GM18520 (cell line): Measurements from ENCODE around the gene SAMSN1.
A peak's percentile ranks its signal among the peaks of the same experiment; 100 is the strongest.
"Not testable (repeated sequence)": the region's sequence is repeated elsewhere in the genome, so short reads cannot be mapped to it uniquely, and the experiment has no call there.

Source experiments
- ATAC-seq: cut with Tn5 transposase; IDR thresholded peaks from one replicate; pipeline ENCODE4 v1.9.1; 2021; ENCODE audit not compliant: unreplicated experiment

SAMSN1 gene

DNA sequence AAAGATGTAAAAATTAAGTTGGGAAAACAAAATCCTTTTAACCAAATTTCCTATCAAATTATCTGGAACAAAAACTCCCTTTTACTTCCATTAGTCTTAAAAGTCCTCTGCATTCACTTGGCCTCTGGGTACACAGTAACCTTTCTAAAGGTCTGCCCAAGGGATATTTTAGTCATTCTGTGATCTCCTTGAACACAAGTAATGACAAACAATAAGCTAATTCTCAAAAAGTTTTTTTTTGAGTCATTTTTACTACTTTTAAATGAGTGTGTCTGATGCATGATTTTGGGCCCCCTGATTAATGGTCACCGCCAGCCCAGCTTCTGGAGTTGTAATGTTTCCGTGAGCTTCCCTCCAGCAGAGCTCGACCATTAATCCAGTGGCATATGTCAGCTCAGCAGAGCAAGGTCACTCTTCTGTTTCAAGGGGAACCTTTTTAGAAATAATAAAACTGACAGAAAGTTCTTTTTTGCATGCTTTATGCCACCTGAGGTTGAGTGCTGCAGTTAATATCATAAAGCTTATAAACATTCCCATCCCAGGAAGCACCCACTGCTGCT lies 14.3 kb downstream of the SAMSN1 start:
- ATAC-seq = no peak

DNA sequence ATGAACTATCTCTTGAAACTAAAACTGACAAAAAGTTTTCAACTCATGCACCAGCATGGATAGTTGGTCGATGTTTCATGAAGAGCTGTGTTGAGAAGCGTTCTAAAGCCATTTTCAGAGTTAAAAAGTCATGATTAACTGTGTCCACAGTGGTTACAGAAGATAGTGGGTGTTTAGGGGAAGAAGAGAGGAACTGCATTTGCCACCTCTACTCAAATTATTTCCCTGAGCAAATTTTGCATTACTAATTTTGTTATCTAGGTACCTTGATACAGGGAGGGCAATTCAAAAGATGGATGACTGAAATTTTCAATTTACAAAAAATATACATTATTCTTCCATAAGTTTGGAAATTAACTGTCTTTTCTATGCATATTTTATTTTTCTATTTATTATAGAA lies 15.5 kb downstream of the SAMSN1 start:
- no peak for ATAC-seq

DNA sequence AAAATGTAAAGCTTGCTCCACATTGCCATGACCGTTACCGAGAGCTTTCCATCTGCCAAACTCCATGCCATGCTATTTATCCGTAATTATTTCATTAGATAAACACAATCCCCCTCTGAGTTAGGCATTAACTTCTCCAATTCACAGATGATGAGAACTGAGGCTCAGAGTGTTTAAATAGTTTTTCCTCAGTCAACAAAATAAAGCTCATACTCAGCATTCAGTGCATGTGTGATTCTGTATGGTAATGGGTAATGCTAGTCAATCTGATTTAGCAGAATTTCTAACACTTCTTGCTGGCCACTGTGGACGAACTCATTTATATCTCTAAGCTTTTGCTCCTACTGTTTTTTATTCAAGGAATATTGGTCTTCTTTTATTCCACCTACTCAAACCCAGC lies 17.3 kb downstream of the SAMSN1 start:
- no peak for ATAC-seq

DNA sequence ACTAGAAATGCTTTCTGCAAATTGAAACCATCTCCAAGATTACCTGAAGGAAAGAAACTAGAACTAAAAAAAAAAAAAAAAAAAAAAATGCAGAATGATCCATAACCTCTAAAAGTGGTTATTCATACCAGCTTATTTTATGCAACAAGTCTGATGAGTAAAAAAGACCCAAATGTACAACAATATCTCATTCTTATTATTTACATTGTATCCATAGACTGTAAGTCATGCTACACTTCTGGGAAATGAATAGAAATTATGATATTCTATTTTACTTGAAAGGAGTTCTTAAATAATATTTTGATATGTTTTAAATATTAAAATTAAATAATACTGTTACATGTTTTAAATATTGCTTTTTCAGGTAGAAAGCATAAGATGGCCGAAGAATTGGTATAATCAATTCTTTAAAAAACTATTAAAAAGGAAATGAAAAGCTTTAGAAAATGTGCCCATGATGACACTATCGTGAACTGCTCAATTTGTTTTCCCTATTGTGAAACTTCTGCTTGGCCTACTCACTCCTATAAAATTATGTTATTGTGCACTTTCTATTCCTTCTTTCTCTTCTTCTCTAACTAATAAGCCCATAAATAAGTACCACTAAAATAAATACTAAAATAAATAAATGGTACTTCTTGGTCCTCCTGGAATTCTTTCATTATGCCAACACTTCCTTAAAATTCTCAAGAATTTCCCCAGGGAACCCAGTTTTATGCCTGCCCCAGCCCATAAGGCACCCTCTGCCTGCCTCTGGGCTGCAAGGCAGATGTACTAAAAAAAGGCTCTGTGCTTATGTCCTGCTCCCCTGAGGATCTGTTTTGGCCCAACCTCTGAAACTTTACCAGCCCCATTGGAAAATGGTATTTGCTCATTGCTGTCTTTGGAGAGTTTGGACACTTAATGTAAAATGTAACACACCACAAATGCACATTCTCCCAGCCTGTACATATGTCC lies 18.1 kb downstream of the SAMSN1 start:
- no peak for ATAC-seq

DNA sequence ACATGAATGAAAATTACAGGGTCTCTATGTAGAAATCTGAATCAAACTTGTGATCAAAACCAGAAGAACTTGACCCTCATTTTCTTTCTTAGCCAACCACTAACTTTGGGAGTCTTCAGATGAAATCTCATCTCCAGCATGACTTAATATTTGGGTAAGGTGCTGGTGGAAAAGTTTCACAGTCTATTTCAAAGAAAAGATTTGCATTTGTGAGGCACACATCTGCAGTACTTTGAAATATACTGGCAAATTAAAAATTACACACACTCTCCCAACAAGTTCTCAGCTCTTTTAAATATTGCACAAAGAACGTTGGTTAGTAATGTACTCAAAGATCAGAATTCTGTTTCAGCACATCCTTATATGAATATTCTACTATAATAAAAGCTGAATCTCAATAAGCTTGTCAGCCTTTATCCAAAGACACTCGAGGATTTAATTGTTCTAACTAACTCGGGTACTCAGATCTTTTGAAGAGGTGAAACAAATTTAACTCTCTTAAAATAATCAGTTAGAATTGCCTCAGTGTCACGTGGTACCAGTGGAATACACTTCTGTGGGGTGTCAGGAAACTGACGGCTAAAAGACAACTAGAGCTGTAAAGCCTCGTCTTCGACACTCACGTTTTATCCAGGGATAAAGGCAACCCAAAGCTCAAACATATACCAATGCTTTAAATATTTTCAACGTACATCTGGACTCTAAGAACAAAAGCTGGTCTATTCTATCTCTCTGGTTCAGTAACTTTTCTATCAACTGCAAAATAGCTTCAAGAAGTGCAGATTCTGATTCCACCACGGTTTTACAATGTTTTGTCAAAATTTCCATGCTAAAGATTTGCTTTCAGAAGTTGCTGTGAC lies 19.0 kb downstream of the SAMSN1 start:
- no peak for ATAC-seq

DNA sequence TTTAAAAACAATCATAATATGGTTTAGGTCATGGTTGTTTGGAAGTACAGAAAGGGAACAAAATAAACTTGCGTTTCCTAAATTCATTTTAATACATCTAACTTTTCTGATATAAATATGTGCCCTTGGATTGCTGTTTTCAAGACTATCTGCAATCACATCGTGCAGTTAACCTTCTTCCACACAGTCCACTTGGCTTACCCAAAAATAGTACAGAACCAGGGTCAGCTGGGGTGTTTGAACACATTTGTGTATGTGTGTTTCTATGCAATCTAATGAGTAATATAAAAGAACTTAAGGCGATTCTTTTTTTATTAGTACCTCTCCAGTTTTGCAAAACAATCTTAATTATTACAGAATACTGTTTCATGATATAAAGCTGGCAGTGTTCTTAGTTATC lies 19.9 kb downstream of the SAMSN1 start:
- no peak for ATAC-seq

DNA sequence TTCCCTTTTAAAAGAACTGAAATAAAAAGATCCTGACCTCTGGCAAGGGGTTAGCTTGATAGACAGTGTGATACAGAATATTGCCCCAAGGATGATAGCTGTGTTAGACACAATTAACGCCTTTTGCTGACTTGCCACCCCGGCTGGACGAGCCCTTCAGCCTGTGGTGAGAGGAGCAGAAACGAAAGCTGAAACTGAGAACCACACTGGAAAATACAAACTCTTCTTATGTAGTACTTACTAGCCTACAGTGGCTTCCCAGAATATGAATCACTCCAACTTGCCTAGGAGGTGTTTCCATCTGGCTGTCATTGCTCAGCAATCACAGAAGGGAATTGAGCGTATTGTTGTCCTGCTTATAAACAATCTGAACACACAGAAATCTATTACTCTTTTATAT lies 22.9 kb downstream of the SAMSN1 start:
- ATAC-seq = peak; percentile 62

DNA sequence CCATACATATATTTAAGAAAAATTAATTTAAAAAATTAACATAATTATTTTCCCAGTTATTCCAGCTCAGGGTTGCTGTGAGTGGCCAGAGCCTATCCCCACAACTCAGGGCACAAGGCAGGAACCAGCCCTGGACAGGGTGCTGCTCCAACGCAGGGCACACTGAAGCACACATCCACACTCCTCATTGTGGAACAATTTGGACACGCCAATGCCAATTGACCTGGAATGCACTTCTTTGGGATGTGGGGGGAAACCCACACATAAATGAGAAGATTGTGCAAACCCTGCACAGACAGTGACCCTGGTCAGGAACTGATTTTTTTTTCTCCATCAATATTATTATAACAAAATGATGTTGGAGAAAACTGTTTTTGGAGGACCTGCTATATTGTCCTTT lies 23.4 kb downstream of the SAMSN1 start:
- ATAC-seq = no peak

DNA sequence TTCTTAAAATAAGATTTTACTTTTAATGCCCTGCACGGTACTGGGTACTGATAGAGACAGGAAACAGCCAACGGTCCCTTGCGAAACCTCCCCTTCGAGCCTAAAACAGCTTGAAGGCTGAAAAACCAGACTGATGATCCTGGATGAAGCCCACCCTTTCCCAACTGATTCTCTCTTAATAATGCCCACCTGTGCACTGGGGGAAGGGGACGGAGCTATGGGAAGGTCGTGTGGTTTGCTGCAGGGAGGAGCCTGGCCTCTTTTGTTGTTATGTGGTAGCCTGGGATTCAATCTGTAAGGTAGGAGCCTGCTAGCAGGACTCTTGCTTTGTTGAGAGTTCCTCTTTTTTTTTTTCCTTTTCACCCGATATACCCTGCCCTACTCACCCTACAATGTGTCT lies 25.6 kb downstream of the SAMSN1 start:
- no peak for ATAC-seq

DNA sequence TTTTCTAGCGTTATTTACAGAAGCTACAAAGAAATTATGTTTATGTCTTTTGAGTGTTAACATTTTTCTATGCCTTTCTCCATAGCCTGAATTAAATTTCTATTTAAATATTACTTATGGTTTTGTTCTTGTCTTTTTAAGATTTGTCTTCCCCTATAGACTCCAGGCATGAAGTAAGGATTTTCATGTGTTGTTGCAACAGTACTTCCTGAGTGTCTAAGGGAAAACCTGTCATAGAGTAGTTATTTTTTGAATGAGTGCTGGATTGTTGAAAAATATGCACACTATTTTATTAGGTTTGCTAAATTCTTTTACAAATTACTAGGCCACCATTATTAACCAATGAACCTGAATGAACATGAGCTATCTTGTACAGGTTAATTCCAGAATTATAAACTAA lies 27.1 kb downstream of the SAMSN1 start:
- ATAC-seq = no peak

DNA sequence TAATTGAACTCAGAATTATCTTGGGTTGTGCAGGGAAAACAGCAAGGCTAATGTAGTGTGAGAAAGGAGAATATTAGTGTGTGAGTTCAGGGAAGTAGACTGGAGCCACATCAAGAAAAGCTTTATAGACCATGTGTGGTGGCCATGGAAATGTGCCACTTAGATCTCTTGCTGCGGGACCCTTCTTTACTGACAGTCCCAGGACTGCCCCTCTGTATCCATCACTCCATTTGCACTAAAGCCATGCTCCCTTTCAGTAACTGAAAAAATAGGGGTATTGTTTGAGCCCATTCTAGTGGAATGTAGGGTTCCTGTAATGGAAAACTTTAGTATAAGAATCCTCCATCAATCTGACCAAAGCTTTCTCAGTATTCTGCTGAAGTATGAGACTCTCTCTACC lies 32.3 kb downstream of the SAMSN1 start:
- ATAC-seq = no peak

DNA sequence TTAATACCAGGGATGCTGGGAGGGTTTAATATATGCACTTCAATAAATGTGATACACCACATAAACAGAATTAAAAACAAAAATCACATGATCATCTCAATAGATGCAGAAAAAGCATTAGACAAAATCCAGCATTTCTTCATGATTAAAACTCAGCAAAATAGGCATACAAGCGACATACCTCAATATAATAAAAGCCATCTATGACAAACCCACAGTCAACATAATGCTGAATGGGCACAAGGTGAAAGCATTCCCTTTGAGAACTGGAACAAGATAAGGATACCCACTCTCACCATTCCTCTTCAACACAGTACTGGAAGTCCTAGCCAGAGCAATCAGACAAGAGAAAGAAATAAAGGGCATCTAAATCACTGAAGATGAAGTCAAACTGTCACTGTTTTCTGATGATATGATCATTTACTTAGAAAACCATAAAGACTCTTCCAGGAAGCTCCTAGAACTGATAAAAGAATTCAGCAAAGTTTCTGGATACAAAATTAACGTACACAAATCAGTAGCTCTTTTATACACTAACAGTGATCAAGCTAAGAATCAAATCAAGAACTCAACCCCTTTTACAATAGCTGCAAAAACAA lies 39.2 kb downstream of the SAMSN1 start:
- not testable (repeated sequence) for ATAC-seq

DNA sequence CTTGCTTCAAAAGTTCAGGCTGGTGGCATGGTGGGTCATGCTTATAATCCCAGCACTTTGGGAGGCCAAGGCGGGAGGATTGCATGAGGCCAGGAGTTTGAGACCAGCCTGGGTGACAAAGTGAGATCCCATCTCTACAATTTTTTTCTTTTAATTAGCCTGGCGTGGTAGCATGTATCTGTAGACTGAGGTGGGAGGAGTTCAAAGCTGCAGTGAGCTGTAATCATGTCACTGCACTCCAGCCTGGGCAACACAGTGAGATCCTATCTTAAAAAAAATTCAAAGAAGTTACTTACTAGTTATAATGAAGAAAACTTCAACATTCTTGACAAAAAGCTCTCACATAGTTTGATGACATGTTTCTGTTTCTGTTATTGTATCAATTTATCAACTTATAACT lies 45.2 kb downstream of the SAMSN1 start:
- ATAC-seq = no peak

DNA sequence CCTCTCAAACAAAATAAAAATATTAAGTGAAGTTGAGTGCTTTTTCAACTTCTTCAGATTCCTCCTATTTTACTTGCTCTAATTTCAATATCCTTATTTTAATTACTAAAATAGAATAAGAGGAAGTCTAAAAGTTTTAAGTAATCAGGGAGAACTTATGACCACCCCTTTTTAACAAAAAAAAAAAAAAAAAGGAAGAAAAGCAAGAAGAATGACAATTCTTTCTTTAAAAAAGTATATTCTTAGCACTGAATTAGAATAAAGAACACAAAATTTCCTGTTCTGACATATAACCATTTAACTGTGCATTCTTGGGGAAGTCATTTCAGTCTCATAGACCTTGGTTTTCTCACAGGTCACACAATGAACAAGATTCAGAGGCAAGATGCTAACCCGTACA lies 46.8 kb downstream of the SAMSN1 start:
- no peak for ATAC-seq

DNA sequence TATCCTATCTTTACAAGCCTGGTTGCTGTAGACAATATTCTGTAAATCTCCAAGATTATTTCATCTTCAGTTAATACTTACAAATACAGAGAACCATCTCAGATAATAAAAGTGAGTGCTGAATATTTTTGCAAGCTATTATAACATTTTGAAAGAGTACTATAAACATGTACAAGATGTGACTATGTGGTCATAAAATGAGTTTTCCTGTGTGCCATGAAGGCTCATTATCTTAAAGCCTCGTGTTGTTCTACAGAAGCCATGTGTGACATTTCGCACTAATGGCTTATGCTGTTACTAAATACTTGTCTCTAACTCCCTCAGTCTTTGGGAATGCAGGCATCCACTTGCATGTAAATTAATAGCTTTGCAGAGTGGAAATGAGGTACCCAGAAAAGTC lies 48.3 kb downstream of the SAMSN1 start:
- no peak for ATAC-seq

DNA sequence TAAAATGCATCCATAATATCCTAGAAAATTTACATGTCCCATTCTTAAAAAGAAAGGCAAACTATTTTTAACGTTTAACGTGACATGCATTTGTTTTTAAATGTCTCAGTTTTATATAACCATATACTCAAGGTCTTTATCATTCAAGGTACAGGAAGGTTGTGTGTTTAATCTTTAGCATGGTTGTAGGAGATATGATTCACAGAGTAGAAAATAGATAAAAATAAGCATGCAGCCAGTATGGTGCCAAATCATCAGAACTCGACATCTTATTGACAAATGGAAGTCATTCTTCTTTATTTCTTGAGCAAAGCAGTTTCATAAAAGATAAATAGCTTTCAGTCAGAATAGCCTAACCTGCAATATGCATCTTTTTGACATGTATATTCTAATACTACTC lies 51.0 kb downstream of the SAMSN1 start:
- no peak for ATAC-seq

DNA sequence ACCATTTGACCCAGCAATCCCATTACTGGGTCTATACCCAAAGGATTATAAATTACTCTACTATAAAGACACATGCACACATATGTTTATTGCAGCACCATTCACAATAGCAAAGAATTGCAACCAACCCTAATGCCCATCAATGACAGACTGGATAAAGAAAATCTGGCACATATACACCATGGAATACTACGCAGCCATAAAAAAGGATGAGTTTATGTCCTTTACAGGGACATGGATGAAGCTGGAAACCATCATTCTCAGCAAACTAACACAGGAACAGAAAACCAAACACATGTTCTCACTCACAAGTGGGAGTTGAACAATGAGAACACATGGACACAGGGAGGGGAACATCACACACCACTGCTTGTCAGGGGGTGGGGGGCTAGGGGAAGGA lies 51.9 kb downstream of the SAMSN1 start:
- not testable (repeated sequence) for ATAC-seq

DNA sequence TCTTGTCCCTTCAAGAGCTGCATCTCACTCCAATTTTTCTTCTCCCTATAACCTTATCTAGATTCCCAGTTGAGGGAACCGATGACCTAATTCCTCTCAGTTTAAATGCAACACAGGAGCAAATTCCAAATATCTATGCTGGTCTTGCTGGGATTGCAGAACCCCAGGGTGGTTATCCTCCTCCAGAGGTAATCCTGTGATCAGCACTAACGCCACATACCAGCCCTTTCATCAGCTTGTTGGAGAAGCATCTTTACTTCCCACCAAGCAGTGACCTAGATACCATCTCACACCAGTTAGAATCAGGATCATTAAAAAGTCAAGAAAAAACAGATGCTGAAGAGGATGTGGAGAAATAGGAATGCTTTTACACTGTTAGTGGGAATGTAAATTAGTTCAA lies 52.4 kb downstream of the SAMSN1 start:
- ATAC-seq = no peak

DNA sequence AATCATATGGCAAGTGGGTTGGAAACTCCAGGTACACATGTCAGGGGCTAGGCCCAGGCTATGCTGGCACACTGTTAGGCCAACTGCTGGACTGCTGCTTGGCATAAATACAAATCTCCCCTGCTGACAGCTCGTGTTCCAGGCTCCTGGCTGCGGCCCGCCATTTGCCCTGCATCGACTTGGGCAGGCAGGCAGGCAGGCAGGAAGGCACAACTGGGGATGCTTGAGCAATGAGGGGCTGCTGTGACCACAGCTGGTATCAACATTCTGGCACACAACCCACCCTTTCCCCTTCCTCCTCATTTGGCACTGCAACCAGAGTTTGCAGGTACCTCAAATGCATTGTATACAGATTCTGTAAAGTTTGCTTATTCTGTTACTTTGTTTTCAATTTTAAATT lies 53.2 kb downstream of the SAMSN1 start:
- no peak for ATAC-seq

DNA sequence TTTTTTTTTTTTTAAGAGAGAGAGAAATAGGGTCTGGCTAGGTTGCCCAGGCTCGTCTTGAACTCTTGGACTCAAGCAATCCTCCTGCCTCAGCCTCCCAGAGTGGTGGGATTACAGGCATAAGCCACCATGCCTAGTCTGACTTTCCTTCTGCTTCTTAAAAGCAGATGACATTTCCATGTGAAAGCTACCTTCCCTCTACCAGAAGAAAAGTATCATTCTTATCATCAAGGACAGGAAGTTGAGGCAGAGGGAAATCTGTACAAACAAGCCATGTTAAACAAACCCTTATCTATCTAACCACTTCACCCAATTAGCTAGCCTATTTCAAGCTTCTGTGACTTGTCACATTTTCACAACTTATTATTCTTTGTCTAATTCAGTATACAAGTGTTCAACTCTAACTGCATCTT lies 54.8 kb downstream of the SAMSN1 start:
- no peak for ATAC-seq

DNA sequence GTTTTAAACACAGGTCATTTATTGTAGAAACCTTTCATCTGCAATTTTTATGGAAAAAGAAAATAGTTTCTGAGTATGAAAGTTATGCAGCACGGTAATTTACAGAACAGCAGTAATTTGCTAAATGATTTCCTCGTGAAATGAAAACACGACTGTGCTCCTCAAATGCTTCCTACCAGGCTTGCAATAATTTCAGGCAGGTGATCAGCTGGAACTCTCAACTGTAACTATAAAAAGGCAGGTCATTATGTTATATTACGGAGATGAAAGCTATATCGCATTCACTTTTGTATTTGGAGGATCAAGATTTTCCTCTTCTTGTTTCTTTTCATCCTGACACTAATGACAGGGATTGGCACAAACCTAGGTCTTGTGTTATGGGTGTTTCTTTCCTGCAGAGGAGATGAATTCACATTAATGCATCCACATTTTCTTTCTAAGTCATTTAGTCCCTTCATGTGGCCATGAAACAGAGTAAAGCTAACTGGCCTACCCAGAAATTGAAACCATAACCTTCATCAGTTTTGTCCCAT lies 57.4 kb downstream of the SAMSN1 start:
- ATAC-seq = no peak
